CD4-positive, alpha-beta T cell treated with Interleukin-12 subunit alpha and Interleukin-12 subunit beta, for 1 hour (primary cell): ENCODE measurements around the gene TRAF2.

Experiments
- DNase-seq: peaks from one replicate; pipeline ENCODE4 v3.0.0-alpha.2; 2020

Gene TRAF2

DNA sequence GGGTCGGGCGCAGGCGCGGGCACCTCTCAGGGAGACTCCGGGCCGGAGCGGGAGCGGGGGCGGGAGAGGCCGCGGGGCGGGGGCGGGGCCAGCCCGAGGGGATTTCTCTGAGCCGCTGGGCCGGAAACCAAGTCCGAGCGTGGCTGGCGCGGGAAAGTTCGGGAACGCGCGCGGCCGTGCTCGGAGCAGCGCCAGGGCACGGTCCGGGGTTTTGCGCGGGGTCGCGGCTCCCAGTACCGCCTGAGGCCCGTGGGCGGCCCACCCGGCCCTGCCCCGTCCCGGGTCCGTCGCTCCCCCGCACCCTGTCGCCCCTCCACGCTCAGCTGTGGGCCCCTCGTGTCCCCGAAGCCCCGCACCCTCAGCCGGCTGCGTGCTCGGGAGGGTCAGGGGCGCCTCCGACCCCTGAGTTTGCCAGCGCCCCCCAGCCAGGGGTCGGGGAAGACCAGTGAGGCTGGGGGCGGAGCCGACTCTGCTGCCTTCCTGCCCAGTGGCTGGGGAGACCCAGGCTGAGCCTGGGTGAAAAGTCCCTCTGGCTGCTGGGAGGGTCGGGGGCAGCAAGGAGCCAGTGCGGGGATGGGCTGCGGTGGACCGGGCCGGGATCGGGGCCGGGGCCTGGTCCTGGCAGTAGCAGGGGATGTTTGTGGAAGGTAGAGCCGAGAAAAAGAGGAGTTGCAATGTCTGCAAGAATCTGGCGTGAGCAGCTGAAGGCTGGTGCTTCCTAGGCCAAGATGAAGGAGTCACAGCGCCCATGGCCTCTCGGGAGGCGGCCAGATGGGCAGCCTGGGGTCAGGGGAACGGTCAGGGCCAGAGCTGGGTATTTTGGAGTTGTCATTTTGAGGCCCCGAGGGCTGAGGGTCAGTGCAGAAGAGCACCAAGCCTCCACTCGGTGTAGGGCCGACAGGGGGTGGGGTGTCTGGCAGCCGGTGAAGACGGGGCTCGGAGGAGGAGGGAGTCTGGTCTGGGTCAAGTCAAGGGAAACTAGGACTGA is 588 bp downstream of the TRAF2 start:
- peak; percentile 85 for DNase-seq

- no peak for DNase-seq
Measured at GRCh38 chr9:136888454-136888853, 2.1 kb downstream of the TRAF2 start.

DNA sequence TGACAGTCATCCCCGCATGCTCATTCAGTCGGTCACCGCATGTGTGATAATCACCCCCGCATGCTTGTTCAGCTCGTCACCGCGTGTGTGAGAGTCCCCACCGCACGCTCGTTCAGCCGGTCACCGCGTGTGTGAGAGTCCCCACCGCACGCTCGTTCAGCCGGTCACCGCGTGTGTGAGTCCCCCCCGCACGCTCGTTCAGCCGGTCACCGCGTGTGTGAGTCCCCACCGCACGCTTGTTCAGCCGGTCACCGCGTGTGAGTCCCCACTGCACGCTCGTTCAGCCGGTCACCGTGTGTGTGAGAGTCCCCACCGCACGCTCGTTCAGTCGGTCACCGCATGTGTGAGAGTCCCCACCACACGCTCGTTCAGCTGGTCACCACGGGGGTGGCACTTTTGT is 3.5 kb downstream of the TRAF2 start:
- no peak for DNase-seq

- DNase-seq: no peak
Measured at GRCh38 chr9:136890661-136891060, 4.3 kb downstream of the TRAF2 start.

DNA sequence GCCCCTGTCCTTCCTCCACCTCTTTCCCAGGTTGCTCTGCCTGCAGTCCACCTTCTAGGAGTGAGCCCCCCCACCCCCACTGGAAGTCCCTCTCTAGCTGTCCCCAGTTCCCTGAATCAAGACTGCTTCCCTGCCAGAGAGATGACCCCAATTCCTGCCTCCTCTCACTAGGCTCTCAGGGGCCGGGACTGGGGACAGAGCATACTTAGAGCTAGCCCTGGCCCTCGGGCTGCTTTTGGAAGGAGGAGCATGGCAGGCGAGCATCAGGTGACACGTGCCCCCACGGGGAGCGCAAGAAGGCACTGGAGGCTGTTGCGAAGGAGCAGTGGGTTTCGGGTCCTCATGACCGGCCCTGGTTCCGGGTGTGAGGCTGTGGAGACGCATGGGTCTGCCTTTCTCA is 9.7 kb downstream of the TRAF2 start:
- no peak for DNase-seq

DNA sequence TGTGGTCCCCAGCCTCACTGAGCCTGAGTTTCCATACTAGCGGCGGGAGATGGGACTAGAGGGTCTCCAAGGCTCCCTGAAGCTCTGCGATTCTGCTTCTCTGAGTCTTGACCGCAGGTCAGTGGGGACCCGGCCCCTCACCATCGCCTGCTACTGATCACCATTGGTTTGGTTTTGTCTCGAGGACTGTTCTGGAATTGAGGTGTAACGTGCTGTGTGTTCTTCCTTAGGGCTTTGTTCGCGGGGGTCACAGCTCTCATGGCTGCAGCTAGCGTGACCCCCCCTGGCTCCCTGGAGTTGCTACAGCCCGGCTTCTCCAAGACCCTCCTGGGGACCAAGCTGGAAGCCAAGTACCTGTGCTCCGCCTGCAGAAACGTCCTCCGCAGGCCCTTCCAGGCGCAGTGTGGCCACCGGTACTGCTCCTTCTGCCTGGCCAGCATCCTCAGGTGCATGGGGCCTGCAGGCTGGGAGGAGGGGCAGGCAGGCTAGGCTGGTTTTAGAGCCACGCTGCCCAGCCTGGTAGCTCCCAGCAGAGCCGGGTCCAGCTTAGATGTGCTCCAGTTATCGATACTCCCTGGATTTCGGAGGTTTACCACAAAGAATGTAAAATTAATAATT is 12.3 kb downstream of the TRAF2 start:
- DNase-seq: no peak

- DNase-seq: no peak
Measured at GRCh38 chr9:136899196-136899595, 12.9 kb downstream of the TRAF2 start.

GRCh38 chr9:136900556-136900955 is 14.2 kb downstream of the TRAF2 start:
- DNase-seq: no peak

GRCh38 chr9:136900988-136901515 is 14.7 kb downstream of the TRAF2 start:
- DNase-seq: no peak

DNA sequence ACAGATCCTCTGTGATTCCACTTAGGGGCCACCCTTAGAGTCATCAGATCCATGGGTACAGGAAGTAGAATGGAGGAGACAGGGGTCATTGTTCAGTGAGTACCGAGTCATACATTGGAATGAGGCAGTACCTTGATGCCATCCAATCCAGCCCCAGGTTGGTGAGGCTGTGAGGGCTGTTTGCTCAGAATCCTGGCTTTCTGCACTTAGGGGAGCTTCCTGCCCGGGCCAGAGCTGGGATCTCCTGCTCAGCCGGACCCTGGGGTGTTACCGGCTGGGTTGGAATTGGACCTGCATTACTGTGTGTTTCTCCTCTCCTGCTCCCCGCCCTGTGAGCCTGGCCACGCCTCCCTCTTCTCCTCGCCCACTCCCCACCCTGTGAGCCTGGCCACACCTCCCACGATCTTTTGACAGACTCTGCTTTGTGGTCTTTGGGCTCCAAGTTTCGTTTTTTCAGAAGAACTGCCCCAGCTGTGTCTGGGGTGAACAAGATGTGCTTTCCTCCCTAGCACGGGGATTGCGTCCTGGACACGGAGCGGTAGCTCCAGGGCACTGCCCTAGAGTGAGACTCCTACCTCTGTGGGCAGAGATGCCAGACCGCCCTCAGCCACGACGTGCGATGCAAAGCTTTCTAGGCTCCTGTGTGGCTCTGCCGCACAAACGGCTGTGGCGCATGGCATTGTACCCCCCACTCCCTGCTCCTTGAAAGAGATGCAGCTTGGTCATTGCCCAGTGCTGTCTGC is 15.4 kb downstream of the TRAF2 start:
- DNase-seq: peak; percentile 75

DNA sequence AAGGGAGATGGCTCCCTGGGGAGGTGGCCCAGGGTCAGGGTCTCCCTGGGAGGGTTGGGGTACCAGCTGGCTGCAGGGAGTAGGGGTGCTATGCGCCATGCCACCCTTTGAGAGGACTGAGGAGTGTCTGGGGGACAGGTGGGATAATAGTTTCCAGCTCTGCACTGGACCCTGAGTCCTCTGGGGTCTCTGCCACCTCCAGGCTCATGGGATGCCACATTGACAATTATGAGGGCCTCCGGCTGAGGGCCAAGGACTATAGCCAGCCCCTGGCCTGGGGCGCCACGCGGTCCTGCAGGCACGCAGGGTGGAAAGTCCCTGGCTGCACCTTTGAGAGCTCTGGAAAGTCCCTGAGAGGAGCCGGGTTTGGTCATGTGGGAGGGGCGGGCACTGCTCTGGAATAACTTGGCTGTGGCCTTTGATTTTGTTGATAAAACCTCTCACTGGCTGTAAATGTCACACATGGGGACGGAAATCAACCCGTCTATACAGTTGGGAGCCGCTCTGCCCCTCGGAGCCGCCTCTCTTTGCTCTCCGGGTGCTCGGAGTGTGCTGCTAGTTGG is 16.0 kb downstream of the TRAF2 start:
- peak; percentile 90 for DNase-seq

GRCh38 chr9:136903041-136903554 is 16.8 kb downstream of the TRAF2 start:
- DNase-seq: peak; percentile 49

DNA sequence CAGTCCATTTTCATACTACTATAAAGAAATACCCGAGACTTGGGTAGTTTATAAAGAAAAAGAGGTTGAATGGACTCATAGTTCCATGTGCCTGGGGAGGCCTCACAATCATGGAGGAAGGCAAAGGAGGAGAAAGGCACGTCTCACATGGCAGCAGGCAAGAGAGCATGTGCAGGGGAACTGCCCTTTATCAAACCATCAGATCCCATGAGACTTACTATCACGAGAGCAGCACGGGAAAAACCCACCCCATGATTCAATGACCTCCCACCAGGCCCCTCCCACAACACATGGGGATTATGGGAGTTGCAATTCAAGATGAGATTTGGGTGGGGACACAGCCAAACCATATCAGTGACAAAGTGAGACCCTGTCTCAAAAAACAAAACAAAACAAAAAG is 19.9 kb downstream of the TRAF2 start:
- no peak for DNase-seq

GRCh38 chr9:136907011-136907914 is 20.9 kb downstream of the TRAF2 start:
- no peak for DNase-seq

DNA sequence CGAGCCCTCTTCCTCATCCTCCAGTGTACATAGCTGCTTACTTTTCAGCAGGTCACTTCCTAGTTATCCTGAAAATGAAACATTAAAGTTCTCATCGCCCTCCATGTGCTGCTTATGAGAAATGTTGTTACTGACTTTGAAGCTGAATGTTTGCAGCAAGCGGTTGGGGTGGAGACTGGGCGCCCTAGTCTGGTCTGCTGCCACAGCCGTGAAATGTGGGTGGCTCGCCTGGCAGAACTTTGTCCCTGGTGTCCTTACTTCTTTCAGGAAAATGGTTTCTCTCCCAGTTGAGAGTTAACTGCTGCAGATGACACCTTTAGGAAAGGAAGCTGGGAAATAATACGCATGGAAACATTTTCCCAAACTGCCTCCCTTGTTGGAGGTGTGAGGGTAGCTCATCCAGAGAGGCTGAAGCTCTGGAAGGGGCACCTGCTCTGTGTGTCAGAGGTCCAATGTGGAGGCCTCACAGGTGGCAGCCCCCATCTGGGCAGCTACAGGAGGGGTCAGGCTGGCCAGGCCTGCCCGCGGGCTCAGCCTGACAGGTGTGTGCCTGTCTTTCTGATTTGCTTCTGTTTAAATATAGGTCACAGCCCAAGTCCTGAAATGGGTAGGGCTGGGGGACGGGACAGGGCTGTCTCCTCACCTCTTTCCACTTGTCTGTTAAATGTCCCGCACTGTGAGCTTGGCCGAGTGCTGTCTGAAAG is 24.0 kb downstream of the TRAF2 start:
- no peak for DNase-seq

- DNase-seq: no peak
Measured at GRCh38 chr9:136910901-136911245, 24.6 kb downstream of the TRAF2 start.

- DNase-seq: no peak
Measured at GRCh38 chr9:136913701-136914438, 27.6 kb downstream of the TRAF2 start.

DNA sequence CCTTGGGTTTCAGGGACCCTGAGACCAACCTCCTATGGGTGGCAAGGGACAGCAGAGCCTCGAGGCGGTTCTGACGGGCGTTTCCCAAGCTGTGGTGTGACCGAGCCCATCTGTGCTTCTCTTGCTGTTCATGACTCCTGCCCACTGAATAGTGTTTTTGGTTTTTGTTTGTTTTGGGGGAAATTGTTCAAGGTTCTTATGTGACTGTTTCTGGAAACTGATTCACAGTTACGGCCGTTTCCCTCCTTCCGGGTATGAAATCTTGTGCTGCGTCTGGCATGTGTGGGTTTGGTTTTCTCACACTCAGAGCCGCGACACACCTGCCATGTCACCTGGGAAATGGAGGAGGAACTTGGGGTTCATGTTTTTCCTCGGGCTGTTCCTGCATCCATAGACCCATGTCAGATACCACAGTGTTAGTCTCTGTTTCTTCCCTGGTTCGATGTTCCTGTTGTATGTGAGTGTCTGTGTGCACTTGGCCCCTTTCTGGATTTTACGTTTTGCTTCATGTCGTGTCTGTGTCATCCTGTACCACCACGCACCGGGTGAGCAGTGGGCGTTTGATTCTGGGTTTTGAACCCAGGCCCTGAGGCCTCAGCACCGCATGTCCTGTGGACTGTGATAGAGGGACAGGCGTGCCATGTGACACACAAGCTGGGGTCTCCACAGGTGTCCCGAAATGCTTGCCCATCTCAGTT is 29.5 kb downstream of the TRAF2 start:
- DNase-seq: no peak

DNA sequence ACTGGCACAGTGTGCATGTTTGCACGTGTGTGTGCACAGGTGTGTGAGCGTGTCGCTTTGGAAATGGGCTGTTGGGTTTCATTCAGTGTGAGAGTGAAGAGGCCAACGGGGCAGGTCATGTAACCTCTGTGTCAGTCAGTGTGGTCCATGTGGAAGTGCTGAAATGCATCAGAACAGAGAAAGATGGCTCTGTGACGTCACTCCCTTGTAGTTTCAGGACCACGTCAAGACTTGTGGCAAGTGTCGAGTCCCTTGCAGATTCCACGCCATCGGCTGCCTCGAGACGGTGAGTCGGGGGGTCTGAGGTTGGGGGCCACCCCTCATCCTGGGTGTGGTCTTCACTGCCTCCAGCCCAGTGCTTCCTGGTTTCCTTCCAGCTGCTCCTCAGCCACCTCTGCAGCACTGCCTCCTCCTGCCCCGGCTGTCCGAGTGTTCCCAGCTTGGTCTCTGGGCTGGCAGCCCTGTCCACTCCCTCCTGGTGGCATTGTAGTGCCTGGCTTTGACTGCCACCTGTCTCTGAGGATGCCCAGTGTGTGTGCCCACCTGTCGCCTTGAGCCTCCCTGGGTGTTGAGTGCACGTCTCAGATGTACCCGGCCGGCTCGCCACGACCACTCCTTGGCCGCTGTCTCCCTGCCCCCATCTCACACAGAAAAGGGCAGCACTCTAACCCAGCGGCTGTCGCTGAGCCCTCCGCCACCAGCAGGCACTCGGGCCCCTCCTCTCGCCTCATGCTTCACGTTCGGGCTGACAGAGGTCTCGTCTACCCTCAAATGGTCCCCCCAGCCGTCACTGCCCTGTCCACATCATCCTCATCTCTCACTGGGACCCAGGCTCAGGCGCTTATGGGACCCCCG is 30.2 kb downstream of the TRAF2 start:
- DNase-seq: no peak
